Stimulated activated CD8-positive, alpha-beta memory T cell treated with anti-CD3 and anti-CD28 coated beads, Interleukin-12 subunit alpha, Interleukin-12 subunit beta, amount 100 ng/mL, for 1 hour (primary cell): ENCODE data around the gene FHIT.

Experiments used
- DNase-seq: peaks from one replicate; pipeline ENCODE4 v3.0.0-alpha.2; 2020; ENCODE audit warnings: low read depth

Gene FHIT

DNA sequence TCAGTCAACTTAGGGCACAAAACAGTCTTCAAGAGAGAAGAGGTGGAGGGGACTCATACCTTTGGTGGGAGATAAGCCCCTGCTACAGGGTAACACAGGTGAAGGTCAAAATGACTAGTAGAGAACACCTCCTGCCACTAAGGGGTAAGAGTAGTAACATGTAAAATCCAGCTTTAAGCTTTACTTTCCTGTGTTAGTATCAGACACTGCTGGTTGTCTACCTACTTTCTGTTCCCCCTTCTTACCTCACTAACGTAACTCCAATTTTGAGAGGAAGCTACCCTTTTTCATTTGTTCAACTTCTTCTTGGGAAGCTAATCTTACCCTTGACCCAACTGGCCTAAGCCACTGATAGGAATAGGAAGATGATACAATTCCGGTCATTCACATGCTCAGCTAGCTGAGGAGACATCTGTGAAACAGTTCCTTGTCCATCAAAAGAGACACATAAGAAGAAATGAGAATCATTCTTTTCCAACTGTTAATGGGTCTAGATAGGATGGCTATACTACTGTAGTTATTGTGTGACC, 1374.7 kb downstream of the FHIT start:
- no peak for DNase-seq

DNA sequence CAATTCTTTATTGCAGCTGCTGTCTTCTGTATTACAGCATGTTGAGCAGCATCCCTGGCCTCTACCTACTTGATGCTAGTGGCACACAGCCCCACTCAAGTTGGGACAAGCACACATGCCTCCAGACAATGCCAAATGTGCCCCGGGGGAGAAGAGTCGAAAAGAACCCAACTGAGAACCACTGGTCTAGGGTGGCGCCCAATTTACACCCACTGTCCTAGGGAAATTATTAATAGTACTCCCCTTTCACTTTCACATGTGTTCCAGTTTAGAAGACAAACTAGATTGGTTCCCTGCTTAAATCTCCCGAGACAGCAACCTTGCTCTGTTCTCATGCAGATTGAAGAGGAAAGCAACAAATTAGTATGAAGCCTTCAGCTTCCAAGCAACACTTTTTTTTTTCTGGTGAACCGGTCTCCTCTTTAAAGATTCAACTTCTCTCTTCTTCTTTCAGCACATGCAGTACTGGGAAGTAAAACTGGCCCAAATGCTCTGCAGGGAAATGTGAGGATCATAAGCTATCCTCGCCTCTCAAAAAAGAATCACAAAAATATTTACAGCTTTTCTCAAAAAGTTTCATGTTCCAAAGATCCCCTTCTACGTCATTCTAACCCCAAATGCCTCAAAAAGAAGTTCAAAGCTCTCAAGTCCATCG, 1377.5 kb downstream of the FHIT start:
- no peak for DNase-seq

DNA sequence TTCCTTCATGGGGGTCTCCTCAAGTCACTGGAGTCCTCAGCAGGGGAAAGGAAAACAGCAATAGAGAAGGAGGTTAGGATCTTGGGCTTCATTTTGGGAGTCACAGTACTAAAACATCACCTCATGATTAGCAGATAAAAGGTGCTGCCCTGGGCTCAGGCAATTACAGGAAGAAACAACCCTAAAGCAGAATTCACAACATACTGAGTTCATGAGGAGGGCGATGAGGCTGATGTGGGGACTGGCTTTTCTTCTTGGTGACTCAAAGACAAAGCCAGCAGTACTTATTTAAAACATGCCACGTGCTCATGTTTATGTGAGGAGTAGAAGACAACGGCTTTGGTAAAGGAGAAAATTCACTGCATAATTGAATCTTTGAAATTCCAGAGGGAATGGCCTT, 1379.1 kb downstream of the FHIT start:
- DNase-seq, result no peak

DNA sequence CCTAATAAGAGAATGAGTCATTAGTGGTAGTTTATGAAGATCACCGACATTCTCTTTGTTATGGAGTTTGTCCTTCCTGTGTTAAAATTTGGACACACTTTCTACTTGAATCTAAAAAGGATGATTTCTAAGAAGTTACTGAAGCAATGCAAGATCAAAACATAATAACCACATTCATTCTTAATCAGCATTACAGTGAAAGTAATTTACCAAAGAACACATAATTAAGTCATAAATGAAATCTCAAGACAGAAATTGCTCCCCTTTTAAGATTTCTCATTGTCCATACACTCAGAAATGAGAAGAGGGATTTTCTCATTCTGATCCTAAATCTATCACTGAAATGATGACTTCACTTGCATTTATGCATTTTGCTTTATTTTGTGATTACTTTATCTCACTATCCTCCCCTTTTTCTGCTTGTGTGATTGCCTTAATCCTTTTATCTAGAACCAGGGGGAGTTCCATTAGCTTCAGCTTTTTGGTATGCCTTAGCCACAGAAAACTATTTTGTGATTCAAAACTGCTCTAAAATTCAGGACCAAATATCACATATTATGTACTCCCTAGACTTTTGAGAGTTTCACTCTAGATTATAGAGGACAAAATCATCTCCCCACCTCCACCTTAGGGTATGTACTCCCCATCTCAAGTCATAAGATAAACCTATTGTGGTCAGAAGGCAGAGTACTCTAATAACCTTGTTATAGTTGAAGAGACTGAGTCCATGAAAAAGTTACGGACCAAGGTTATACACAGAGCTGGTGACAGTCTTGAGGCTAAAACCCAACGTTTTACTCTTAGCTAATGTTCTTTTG, 1383.9 kb downstream of the FHIT start:
- DNase-seq, result no peak

DNA sequence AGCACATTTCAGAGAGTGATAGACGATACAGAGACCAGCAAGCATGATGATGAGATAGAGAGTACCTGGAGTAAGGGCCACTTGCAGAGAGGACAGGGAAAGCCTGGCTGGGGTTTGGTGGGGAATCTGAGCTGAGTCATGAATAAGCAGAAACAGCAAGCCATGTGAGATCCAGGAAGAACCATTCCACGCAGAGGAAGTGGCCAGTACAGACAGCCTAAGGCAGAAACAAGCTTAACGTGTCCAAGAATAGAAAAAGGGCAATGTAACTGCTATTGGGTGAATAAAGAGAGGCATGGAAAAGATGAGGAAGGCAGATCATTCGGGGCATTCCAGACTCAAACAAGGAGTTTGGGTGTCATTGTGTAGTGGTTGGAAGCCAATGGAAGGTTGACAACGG, 1385.2 kb downstream of the FHIT start:
- no peak for DNase-seq

DNA sequence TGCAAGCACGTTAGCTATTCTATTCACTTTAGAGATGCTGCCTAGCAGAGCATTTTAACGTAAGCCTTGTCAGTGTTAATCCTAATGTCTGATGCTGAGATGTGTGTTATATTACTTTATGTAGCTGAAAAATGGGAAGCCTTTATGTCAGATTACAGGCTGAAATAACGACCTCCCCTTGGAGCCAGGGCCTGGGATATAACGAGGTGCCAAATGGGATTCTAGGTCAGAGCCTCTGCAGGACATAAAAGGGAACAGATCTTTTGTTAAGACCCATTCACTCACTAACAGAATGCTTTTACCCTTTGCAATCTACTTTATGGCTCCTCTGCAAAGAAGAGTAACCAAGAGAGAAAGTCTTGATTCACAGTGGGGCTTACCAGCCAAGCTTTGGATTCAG, 1385.9 kb downstream of the FHIT start:
- no peak for DNase-seq

DNA sequence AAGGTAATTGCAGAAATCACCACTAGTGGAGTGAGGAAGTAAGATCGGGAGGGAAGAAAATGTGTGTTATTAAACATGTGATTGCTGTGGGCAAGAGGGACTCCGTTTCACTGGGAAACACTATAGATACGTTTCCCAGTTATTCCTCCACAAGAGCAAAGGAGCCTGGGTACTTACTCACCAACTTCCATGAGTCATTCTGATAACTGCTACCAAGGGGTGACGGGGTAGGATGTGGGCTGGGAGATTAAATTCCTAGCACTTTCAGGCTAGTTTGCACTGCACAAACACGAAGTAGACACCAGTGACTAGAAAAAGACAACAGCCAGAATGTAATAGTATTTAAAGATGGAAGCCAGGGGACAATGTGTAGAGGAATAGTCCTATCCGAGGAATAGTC, 1388.6 kb downstream of the FHIT start:
- no peak for DNase-seq

DNA sequence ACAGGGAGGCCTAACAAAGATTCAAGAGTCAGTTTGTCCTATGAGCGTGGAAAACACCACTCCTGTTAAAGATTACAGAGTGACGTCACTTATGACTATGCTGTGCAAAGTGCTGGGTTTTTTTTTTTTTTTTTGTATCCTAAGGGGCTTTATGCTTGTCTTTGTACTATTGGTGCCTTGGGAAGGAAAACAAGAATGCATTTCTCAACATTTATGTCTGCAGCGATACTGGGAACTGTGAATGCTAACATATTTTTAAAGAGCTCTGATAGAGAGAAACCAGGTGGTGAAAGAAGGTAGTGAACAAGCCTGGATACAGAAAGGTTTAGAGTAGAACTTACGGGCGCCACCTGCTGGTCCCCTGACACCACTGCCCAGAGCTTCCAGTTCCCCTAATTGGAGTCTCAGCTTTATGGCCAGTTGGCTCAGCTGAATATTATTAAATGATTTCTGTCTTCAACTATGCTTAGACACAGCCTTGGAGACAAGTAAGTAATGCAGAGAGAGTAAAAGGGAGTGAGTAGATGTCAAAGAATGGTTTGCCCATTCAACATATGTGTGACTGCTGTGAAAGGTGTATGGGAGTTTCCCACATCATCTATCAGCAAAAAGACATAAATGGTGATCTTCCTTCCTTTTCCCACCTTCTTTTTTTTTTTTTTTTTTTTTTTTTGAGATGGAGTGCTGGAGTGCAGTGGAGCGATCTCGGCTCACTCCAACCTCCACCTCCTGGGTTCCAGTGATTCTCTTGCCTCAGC, 1393.5 kb downstream of the FHIT start:
- peak; percentile 64 for DNase-seq

DNA sequence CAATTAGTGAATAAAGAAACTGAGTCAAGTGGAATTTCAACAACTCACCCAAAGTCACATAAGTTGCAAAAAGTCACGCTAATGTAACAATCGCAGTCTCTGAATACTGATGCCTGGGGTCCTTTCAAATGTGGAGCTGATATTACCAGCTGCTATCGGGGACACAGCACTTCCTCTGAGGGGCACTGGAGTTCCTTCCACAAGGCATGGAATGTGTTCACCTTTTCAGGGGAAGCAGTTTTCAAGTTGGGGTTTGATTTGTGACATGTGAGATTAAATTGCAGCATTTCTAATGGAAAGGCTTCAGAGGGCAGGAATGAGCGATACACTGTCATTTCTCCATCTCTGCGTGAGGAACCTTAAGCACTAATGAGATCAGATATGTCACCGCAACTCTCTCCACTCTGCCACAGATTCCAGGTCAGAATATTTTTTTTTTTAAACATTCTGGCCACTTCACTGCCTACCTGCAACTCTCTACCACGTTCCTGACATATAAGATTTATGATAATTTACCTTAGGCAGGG, 1394.3 kb downstream of the FHIT start:
- DNase-seq, result no peak

DNA sequence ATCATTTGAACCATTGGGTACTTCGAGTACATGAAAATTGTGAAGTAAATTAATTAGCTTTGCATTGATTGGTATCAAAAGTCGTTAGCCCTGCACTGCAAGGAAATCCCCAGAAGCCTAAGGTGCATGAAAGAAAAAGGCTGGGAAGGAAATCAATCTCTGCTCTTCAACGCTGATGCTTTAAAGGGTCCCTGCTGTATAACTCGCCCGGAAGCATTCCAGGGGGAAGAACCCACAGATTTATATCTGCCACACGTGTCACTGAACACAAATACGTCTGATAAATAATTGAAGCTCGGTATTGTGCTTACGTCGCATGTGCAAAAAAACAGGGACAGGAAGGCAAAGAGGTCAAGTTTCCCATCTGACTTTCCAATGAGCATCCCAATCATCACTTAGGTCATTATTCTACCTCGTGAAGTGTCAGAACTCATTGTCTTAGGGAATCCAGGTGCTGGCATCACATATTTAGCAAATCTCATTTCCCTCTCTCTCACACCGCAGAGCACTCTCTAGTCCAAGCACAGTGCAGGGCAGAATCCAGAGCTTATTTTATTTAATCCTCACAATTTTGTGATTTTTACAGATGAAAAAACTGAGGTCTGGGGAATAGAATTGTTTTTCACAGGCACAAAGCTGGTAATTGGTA, 1397.1 kb downstream of the FHIT start:
- no peak for DNase-seq

DNA sequence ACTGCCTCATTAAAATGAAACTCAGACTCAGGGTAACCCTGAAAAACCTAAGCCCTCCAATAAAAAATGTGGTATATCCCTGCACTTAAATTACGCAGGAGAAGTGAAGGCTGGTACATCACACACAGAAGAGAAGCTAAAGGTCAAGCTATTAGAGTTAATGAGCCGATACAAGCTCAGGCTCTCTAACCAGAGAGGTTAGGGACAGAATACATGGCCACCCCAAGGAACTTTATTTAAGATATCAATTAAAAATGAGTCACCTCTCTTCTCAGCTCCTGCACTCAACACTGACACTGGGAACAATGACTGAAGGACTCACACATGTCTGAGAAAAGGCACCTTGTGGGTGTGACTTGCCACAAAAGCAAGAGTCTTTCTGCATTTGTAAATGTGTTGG, 1400.8 kb downstream of the FHIT start:
- DNase-seq, result no peak

DNA sequence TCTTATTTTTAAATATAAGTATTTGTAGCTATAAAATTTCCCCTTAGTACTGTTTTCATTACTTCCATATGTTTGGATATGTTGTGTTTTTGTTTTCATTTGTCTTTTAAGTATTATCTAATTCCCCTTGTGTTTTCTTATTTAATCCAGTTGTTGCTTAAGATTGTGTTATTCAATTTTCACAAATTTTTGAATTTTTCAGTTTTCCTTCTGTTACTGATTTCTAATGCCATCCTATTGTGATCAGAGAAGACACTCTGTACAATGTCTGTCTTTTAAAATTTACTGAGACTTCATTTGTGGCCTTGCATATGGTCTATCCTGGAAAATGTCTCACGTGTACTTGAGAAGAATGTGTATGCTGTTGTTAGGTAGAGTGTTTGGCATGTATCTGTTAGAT, 1405.9 kb downstream of the FHIT start:
- DNase-seq, result no peak

DNA sequence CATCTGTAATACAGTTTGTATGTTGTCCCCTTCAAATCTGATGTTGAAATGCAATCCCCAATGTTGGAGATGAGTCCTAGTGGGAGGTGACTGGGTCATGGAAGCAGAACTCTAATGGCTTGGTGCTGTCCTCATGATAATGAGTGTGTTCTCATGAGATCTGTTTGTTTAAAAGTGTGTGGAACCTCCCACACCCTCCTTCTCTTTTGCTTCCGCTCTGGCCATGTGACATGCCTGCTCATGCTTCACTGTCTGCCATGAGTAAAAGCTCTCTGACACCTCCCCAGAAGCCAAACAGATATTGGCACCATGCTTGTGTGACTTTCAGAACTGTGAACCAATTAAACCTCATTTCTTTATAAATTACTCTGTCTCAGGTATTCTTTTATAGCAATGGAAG, 1407.4 kb downstream of the FHIT start:
- DNase-seq, result no peak

DNA sequence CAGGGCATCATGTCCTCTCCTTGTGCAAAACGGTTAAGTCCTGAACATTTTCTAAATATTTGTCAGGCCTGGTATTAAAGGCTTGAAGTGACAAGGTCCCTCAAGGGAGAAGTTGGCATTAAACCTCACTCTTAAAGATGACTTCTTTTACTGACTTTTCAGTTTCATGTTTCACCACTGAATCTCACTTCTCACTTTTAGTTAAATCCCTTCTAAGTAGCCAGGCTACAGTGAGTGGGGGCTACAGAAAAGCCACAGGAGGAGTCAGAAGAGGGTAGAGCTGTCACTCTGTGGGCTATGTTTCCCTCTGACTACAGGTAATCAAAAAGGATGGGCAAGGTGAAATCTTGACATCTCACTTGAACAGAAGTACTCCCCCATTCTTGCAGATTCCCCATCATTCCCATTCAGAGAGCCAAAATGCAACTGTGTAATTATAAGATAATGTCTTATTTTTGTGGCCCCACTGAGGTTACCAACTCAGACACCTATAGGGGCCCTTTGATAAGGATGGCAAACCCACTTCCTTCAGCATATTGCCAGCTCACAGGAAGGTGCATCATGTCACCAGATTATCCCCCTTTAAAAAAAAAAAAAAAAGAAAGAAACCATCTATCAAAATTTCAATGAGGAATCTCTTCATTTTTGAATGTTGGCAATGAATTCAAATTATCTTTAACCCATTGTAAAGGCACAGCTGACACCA, 1411.3 kb downstream of the FHIT start:
- DNase-seq, result no peak

DNA sequence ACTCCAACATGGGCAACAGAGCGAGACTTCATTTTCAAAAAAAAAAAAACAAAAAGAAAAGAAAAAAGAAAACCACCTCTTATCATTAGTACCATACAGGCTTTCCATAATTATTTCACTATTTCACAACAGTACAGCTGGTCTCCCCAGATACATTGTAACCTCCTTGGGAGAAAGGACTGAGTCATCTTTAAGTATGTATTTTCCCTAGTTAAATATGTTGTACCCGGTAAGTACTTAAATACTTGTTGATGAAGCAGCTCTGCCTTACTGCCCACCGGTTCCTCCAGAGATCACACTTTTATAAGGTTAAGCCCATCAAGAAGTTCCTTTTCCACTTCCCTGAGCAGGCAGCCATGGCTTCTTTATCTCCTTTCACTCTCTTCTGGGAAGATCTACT, 1412.0 kb downstream of the FHIT start:
- DNase-seq, result no peak

DNA sequence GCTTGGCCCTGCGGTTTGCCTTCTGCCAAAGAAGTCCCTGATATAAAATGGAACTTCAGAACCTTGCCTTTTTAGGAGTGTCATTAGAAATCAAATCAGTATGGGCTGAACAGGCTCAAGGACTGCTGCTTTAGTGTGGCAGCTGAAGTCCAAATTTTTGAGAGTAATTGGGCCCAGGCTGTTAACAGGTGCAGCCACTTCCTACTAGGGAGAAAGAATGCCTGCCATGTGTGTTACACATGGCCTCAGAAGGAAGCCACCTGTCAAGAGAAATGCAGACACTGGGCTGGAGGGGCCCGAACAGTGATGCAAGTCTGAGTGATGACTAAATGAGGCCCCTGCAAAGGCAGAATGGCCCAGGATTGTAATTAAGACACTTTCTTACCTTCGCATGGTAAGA, 1414.7 kb downstream of the FHIT start:
- DNase-seq, result no peak

DNA sequence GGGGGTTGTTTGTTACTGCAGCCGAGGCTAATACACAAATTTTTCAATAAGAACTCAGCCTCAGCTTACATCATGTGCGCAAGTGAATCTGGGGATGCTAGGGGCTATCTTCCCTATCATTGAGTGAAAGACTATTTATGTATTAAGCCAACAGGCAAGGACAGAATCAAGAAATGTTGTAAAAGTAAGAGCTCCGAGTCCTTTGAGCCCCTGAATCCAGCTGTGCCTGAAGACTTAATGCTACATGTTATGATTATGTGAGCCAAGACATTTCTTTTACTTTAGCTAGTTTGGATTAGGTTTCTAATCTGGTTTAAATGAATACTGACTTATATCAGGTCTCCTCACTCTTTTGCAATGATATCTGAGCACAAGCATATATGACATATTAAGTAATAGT, 1418.5 kb downstream of the FHIT start:
- no peak for DNase-seq

DNA sequence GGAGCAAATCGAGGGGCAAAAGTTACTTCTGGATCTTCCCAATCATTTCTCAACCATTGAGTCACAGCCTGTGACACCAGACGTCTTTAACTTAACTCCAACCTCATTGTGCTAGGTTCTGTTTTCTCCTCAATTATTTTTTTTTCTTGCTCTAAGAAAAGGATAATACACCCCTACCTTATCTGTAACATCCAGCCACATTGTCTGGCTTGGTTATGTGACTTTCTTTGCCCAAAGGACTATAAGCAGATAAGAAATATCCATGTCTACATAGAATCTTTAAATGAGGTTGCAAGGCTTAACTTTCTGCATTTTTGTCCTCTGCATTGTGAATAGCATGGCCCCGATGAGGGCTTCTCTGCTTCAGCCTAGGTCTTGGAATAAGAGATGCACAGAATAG, 1419.0 kb downstream of the FHIT start:
- no peak for DNase-seq

DNA sequence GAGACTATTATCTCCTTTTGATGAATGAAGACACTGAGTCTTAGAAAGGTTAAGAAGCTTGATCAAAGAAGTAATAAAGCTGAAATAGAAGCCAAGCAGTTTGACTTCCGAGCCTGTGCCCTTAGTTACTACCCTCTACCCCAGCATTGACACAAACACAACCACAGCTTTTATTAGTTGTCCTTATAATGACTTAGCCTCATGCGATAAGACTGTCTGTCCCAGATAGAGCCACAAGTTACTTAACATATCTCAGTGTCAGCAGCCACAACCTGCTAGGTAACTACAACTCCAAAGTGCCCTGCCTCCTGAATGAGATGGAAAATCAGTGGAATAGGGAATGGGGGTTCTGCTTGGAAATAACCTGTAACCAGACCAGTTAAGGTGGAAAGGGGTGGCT, 1419.9 kb downstream of the FHIT start:
- DNase-seq, result no peak

DNA sequence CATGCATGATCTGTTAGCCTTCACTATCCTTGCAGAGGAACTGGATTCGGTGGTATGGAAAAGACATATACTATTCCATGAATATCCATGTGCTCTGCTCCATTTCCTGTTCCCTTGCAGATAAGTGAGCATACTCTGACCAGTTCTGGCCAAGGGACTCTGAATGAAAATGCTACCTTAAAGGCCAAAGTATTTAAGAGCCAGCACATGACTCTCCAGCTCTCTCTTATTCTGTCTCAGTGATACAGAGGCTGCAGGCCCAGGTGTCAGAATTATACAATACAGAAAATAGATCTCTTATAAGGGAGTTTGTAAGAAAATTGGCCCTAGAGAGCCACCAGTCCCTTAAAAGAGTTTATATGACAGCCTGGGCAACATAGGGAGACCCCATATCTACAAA, 1421.7 kb downstream of the FHIT start:
- no peak for DNase-seq

DNA sequence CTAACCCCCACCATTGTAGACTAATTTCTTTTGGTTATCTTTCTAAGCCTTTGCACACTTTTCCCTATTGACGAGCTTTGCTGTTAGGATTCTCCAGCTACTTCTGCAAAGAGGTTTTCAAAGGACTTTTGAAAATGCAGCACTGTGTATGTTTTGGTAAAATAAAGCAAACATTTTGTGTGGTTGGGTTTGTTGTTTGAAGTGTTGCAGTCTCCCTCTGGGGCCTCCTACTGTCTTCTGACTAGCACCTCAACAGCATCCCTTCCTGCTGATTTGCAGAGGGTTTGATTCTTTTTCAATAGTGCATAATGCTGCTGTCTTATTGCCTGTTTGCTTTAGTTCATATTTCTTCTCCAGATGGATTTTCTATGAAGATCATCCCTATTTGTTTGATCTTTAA, 1426.4 kb downstream of the FHIT start:
- no peak for DNase-seq

DNA sequence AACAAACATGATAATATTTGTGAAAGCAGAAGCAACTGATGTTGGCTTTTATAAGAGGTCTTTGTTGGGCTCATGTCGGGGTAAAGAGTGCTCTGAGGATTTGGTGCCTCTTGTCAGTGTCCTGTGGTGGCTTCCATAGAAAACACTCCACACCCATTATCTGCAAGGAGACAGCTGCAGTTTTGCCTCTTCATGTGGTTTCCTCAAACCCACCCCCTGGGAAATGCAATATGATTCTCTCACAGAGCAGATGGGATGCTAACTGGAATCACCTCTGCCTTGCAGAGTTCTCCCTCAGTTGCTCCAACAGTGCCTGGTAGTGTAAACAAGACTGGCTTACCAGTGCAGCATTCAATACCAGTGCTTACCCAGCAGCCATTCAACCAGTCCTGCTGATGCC, 1430.0 kb downstream of the FHIT start:
- no peak for DNase-seq
